Activated effector memory CD4-positive, alpha-beta T cell treated with anti-CD3 and anti-CD28 coated beads, Interleukin-2, amount 50 U/mL, for 16 hours (primary cell): ENCODE measurements around the gene ATP12A.

Experiments used
- DNase-seq: peaks from one replicate; pipeline ENCODE4 v3.0.0-alpha.2; 2020

ATP12A gene

GRCh38 chr13:24680258-24680920 lies at the start of gene ATP12A:
Gene ATP12A, plus strand, starts transcription at chr13:24680408. Its CDS starts 336 bp downstream, at chr13:24680744.
- peak; percentile 77 for DNase-seq

DNA sequence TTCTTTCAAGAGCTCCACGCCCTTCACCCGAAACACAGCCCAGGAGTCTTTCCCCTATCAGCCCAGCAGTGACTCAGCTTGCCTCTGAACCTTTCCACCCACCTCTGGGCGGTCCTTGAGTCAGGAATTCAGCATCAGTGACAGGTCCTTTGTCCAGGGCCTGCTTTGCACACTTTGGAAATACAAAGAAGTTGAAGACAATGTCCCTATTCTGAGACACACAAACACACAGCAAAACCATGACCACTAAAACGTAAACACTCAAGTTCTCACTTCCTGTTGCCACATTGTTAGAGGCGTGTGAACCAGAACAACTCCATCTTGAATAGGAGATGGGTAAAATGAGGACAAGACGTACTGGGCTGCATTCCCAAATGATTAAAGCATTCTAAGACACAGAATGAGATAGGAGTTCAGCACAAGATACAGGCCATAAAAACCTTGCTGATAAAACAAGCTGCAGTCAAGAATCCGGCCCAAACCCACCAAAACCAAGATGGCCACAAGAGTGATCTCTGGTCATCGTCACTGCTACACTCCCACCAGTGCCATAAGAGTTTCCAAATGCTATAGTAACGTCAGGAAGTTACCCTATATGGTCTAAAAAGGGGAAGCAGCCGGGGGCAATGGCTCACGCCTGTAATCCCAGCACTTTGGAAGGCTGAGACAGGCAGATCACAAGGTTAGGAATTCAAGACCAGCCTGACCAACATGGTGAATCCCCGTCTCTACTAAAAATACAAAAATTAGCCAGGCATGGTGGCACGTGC lies 49.2 kb upstream of the ATP12A start:
- no peak for DNase-seq

DNA sequence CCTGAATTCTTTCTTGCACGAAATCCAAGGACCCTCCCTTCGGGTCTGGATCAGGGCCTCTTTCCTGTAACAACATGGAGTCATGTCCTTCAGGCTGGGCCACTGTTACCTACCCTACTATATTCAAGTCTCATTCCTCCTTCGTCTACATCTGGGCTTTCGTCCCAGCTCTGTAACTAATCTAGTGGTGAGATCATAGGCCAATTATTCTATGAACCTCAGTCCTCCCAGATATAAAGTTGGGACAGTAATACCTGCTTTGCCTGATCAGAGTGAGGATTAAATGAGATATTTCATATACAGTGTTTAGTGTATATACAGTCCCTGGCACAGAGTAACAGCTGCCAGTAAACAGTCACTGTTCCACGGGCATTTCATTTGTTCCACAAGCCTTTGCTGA lies 48.3 kb upstream of the ATP12A start:
- DNase-seq: no peak

DNA sequence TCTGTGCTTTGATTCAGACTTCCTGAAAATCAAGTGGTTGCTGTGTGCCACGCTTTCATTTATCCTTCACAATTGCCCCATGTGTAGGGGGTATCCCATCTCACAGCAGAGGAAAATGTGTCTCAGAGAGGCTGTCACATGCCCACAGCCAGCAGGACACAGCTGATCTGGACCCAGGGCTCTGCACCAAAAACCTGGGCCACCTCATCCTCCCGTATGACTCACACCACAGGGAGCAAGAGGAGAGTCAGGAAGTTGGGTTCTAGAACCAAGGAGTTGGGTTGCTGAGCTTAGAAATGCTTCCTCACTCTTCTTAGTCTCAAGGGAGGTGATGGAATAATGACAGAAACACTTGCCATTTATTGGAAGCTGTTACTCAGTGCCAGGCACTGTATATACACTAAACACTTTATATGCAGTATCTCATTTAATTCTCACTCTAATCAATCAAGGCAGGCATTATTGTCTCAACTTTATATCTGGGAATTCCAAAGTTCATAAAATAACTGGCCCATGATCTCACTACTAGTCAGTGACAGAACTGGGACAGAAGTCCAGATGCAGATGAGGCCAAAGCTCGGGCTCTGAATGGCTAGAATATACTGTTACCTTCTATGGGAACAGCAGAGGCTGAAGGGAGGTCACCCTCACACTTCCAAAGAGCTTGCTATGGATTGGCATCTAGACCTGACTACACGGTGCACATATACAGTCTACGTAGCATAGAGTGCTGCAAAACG lies 47.7 kb upstream of the ATP12A start:
- no peak for DNase-seq

DNA sequence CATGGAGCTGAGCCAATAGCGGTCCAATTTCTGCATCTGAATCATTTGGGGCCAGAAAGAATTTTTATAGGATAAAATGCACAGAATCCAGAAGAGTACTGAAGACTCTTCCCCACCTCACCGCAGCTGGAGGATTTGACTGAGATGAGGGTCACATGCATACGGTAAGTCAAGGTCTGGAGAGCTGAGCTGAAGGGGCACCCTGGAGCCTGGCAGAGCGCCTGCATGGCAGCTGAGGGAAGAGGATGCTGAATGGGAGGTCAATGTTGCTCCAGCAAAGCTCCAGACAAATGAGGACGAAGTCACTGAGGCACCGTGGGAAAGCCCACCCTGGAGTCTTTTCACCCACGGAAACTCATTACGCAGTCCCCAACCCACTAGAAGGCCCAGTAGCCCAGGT lies 43.4 kb upstream of the ATP12A start:
- DNase-seq: no peak

DNA sequence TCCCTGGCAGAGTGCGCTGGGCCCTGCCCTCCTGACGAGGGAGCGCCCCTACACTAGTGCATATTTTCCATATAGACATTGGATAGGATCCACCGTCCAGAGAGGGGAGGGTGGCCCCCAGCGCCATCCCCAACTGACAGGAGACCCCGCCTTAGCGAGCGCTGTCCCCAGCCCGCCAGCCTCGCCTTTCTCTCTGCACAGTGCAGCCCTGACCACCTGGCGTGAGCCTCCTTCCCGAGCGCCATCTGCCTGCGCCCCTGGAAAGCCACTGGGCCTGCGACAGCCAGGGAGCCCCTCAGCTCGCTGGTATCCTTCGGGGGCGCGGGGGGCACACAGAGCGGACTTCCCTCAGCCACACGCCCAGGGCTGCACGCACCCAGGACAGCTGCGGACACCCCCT lies 42.1 kb upstream of the ATP12A start:
- DNase-seq: no peak

DNA sequence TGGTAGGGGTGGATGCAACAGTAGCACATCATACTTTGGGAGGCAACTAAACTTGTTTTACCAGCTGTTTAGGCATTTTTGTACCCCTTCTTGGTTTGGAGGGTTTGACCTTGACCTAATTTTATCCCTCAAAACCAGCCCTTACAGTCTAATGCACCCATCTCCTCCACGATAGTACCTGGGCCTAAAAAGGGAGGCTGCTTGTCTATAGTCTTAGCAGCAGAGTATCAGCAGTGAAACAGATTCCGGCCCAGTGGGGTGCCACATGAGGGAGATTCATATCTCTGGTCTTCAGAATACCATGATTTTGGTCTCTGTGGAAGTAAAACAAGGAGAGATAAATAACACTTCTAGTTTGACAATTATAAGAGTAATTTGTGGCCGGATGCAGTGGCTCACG lies 39.5 kb upstream of the ATP12A start:
- DNase-seq: no peak

GRCh38 chr13:24642219-24642618 lies 38.0 kb upstream of the ATP12A start:
- DNase-seq: no peak

DNA sequence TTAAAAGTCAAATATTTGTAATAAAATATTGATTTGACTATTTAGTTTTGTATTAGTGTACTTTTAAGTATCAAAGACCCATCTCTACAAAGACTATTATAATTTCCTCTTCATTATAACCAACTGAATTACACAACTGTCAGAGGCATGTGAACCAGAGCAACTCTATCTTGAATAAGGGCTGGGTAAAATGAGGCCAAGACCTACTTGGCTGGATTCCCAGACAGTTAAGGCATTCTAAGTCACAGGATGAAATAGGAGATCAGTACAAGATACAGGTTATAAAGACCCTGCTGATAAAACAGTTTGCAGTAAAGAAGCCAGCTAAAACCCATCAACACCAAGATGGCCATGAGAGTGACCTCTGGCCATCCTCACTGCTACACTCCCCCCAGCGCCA lies 36.2 kb upstream of the ATP12A start:
- no peak for DNase-seq

- no peak for DNase-seq
Observed at GRCh38 chr13:24648271-24648670, 31.9 kb upstream of the ATP12A start.

DNA sequence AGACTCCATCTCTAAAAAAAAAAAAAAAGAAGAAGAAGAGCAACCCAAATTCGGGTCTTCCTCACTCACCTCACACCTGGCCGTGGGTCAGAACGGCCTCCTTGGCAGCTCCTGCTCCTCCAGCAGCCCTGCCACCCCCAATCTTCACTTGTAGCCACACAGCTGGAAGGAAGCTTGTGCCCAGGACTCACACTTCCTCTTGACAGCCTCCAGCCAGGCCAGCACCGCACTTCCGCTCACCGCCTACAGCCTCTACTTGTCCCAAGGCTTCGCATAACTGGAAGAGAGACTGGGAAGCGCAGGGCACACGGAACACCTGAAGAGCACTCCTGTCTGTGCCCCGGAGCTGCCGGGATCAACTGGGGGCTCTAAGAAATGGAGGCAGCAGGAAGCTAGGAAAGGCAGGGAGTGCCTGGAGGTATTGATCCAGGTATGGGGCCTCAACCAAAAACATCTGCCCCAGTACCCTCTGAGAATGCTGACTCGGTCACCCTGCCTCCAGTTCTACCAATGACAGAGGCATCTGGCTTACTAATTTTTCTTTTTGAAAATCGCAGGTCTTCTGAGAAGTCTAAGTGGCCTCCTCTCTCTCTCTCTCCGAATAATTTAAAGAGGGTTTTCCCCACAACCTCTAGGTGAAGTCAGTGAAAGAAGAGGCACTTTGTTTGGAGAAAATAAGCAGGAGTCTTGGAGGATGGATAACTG lies 31.1 kb upstream of the ATP12A start:
- DNase-seq: no peak

- DNase-seq: no peak
Observed at GRCh38 chr13:24649688-24650043, 30.5 kb upstream of the ATP12A start.

- no peak for DNase-seq
Observed at GRCh38 chr13:24650161-24650560, 30.0 kb upstream of the ATP12A start.

GRCh38 chr13:24651718-24652345 lies 28.4 kb upstream of the ATP12A start:
- no peak for DNase-seq

- DNase-seq: no peak
Observed at GRCh38 chr13:24652359-24652758, 27.8 kb upstream of the ATP12A start.

GRCh38 chr13:24654741-24655140 lies 25.5 kb upstream of the ATP12A start:
- DNase-seq: no peak

GRCh38 chr13:24659239-24659638 lies 21.0 kb upstream of the ATP12A start:
- no peak for DNase-seq

DNA sequence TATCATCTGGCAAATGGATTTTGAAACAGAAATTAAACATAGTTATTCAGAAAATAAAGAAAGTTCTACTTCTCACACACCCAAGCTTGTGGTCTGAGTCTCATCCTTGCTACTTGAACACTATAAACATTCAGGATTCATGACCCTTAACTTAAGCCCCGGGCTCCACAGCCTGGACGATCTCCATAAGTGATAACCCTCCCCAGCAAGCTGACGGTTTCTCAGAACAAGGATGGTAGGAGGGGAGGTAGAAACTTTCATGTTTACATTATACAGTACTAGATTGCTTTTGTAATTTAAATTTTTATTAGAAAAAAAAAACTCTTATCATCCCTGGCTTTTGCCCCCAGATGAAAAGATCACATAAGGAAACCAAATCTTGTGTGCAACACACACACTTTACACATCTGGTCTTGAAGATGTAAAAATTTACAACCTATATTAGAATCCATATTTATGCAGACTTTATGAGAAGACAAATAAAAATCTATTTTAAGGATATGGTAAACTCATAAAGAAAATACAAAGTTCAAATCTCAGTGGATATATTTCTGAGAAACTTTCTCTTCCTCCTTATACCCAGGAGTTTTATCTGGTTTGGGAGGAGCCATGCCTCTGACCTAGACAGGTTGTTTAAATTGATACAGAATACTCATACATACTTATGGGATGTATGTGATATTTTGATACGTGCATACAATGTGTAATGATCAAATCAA lies 20.0 kb upstream of the ATP12A start:
- no peak for DNase-seq

DNA sequence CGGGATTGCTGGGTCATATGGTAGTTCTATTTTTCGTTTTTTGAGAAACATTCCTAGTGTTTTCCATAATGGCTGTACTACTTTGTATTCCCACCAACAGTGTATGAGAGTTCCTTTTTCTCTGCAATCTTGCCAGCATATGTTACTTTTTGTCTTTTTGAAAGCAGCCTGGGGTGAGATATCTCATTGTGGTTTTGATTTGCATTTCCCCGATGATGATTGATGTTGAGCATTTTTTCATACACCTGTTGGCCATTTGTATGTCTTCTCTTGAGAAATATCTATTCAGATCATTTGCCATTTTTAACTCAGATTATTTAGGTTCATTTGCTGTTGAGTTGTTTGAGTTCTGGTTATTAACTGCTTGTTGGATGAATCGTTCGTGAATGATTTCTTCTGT lies 18.5 kb upstream of the ATP12A start:
- DNase-seq: no peak

GRCh38 chr13:24662195-24663088 lies 17.8 kb upstream of the ATP12A start:
- DNase-seq: no peak

- DNase-seq: no peak
Observed at GRCh38 chr13:24663089-24663395, 17.2 kb upstream of the ATP12A start.
